ENCODE results near the gene KIF4A.
"Not testable (repeated sequence)": the region's sequence is repeated elsewhere in the genome, so short reads cannot be mapped to it uniquely, and the experiment has no call there.

Gene KIF4A

GRCh38 chrX:70289168-70289792 is 624 bp upstream of the KIF4A start:
- DNase-seq: no peak

- DNase-seq: no peak
Observed at GRCh38 chrX:70292788-70293187, 2.9 kb downstream of the KIF4A start.

GRCh38 chrX:70293621-70294020 is 3.7 kb downstream of the KIF4A start:
- DNase-seq: no peak

GRCh38 chrX:70301716-70302115 is 11.8 kb downstream of the KIF4A start:
- DNase-seq: no peak

- no peak for DNase-seq
Observed at GRCh38 chrX:70313503-70313902, 23.6 kb downstream of the KIF4A start.

GRCh38 chrX:70322784-70323183 is 32.9 kb downstream of the KIF4A start:
- DNase-seq: no peak

GRCh38 chrX:70323628-70324027 is 33.7 kb downstream of the KIF4A start:
- not testable (repeated sequence) for DNase-seq

- DNase-seq: no peak
Observed at GRCh38 chrX:70324326-70324725, 34.4 kb downstream of the KIF4A start.

GRCh38 chrX:70331161-70331560 is 41.3 kb downstream of the KIF4A start:
- DNase-seq: no peak

- DNase-seq: no peak
Observed at GRCh38 chrX:70332600-70332999, 42.7 kb downstream of the KIF4A start.

GRCh38 chrX:70336767-70337166 is 46.9 kb downstream of the KIF4A start:
- DNase-seq: no peak

GRCh38 chrX:70338290-70338689 is 48.4 kb downstream of the KIF4A start:
- DNase-seq: no peak

- DNase-seq: no peak
Observed at GRCh38 chrX:70343435-70343834, 53.5 kb downstream of the KIF4A start.

GRCh38 chrX:70346418-70347070 is 56.6 kb downstream of the KIF4A start:
- no peak for DNase-seq

- not testable (repeated sequence) for DNase-seq
Observed at GRCh38 chrX:70348825-70349224, 58.9 kb downstream of the KIF4A start.

GRCh38 chrX:70349367-70350125 is 59.6 kb downstream of the KIF4A start:
- DNase-seq: not testable (repeated sequence)

- DNase-seq: peak; percentile 75
Observed at GRCh38 chrX:70352496-70352895, 62.6 kb downstream of the KIF4A start.

- DNase-seq: peak; percentile 62
Observed at GRCh38 chrX:70353514-70353913, 63.6 kb downstream of the KIF4A start.

GRCh38 chrX:70354716-70355115 is 64.8 kb downstream of the KIF4A start:
- no peak for DNase-seq

- DNase-seq: no peak
Observed at GRCh38 chrX:70359458-70359857, 69.6 kb downstream of the KIF4A start.

- DNase-seq: no peak
Observed at GRCh38 chrX:70360366-70360765, 70.5 kb downstream of the KIF4A start.

- DNase-seq: not testable (repeated sequence)
Observed at GRCh38 chrX:70368731-70369130, 78.8 kb downstream of the KIF4A start.

- no peak for DNase-seq
Observed at GRCh38 chrX:70386235-70386634, 96.3 kb downstream of the KIF4A start.

GRCh38 chrX:70398899-70399298 is 109.0 kb downstream of the KIF4A start:
- DNase-seq: no peak

Data from eye (tissue), 1 donor.